ENCODE data around the gene SNX15.
"Not testable (repeated sequence)": the region's sequence is repeated elsewhere in the genome, so short reads cannot be mapped to it uniquely, and the experiment has no call there.

Gene SNX15, protein sequence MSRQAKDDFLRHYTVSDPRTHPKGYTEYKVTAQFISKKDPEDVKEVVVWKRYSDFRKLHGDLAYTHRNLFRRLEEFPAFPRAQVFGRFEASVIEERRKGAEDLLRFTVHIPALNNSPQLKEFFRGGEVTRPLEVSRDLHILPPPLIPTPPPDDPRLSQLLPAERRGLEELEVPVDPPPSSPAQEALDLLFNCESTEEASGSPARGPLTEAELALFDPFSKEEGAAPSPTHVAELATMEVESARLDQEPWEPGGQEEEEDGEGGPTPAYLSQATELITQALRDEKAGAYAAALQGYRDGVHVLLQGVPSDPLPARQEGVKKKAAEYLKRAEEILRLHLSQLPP

DNA sequence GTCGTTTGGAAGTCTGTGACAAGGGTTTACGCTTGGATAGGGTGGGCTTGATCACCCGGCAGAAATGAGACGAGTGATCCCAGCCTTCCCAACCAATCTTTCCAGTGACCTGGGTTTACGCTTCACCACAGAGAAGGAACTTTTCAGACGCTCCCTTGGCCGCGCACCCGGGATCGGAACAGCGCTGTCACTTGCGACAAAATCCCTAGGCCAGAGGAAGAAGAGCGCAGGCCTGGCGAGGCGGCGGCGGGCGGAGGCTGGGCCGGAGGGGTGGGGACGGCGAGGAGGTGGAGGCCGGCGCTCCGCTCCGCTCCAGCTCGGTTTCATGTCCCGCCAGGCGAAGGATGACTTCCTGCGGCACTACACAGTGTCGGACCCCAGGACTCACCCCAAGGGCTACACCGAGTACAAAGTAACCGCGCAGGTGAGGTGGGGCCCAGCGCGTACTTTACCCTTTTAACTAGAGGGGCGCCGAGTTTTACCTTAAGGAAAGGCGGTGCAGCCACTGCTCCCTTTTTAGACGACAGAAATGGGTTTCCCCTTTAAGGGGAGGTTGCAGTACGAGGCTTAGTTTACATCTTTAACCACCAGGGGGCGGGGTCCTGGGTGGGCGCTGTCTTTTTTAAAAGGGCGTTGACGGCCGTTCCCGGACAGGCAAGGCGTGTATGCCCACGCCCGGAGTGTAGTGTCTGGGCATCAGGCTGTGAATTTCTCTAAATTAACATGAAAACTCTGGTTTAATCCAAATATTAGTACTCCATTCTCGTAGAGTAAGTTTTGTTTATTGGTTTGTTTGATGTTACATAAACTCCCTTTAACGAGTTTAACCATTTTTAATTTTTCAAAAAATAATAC, at the start of gene SNX15:
Gene SNX15, plus strand, starts transcription at position 227 of the 855 bp plus-strand sequence. Its CDS starts 99 bp downstream, at position 326.
- DNase-seq, result peak; percentile 99

- not testable (repeated sequence) for DNase-seq
Measured at GRCh38 chr11:64983339-64983738, 43.9 kb upstream of the SNX15 start.

- no peak for DNase-seq
Measured at GRCh38 chr11:64987998-64988854, 39.0 kb upstream of the SNX15 start.

- DNase-seq, result no peak
Measured at GRCh38 chr11:64989416-64989815, 37.8 kb upstream of the SNX15 start.

DNA sequence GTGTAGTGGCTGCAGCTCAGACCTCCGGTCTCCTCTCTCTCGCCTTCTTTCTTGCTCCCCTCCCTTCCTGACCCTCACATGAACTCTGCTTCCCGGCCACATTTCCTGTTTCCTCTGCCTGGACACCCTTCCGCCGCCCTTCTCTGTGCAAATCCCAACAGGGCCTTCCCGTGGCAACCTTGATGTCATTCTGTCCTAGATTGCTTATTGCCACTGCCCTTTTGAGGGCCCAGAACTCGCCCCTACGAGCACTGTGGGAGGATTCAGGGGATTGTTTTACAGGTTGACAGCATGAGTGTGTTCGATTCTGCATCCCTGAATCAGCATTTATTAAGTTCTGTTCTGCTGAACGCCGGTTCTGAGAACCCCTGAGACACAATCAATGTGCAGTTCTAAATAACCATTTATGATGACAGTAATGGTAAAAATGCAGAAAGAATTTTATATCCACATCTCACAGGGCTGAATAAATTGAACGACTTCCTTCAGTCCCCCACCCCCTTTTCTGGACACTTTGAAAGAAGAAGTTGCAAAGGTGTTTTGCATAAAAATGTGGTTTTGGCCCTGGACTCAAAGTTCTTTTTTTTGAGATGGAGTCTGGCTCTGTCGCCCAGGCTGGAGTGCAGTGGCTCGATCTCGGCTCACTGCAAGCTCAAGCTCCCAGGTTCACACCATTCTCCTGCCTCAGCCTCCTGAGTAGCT, 36.9 kb upstream of the SNX15 start:
- peak; percentile 27 for DNase-seq

- DNase-seq, result no peak
Measured at GRCh38 chr11:64994318-64994717, 32.9 kb upstream of the SNX15 start.

- DNase-seq, result no peak
Measured at GRCh38 chr11:64996327-64996709, 30.9 kb upstream of the SNX15 start.

DNA sequence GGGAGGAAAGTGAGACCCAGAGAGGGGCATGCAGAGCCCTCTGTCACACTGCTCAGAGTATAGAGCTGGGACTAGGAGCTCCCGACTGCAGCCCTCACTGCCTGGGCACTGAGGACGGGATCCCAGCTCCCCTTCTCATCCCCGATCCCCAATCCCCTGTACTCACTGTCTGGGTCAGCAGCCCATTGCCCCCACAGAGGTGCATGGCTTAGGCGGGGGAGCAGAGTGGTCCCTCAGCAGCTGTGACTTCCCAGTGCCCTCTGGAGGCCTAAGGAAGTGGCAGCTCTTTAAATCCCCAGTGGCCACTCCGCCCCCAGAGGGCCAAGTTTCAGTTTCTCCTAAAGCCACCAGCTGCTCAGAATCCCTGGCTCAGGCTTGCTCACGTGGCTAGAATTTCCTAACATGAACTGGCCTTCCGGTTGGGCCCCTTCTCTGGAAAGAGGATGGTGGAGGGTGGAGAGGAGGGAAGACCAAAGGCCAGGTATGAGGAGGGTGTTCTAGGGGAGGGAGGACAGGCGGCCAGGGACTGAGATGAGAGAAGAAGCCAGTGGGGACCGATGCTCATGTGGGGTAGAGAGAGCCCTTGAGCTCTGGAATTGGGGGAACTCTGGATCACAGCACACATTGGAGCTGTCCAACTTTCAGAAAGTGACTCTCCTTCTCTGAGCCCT, 30.4 kb upstream of the SNX15 start, which contains the start of gene BATF2:
Gene BATF2, minus strand, starts transcription at position 262 of the 671 bp plus-strand sequence. Its CDS starts 57 bp downstream, at position 205.
- peak; percentile 73 for DNase-seq

DNA sequence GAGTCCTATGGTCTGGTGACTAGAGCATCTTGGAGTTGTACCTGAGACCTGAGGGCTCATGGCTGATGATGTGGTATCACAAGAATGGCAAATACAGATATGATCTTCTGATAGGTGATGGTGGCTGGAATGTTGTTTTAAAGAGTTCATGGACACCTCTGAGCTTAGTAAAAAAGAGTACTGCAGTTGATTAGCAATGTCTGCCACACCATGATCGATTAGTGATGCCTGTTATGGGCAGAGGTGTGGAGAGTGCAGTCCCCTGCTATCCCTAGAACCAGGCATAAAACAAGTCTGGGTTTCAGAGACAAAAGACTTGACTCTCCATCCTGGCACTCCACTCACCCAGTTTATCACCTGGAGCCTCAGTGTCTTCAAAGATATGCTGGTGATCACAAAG, 29.1 kb upstream of the SNX15 start:
- no peak for DNase-seq

GRCh38 chr11:64998690-64999431, 28.4 kb upstream of the SNX15 start:
- no peak for DNase-seq

DNA sequence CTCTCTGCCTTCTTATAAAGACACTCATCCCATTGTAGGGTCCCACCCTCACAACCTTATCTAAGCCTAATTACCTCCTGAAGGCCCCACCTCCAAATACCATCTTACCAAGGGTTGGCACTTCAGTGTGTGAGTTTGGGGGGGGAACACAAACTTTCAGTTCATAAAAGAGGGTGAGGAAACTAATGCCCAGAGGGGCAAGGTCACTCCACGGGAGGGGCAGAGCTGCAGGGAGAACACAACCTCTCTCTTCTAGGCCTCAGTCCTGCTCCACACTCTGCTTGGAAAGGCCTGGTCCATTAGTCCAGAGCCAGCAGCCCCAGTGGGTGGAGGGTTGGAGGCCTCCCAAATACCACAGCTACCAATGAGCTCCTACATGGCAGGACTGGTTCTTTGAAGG, 27.8 kb upstream of the SNX15 start:
- no peak for DNase-seq

- DNase-seq, result no peak
Measured at GRCh38 chr11:65002706-65003105, 24.5 kb upstream of the SNX15 start.

- DNase-seq, result no peak
Measured at GRCh38 chr11:65003282-65003681, 24.0 kb upstream of the SNX15 start.

GRCh38 chr11:65003968-65004367, 23.3 kb upstream of the SNX15 start:
- not testable (repeated sequence) for DNase-seq

- DNase-seq, result no peak
Measured at GRCh38 chr11:65008016-65008415, 19.2 kb upstream of the SNX15 start.

DNA sequence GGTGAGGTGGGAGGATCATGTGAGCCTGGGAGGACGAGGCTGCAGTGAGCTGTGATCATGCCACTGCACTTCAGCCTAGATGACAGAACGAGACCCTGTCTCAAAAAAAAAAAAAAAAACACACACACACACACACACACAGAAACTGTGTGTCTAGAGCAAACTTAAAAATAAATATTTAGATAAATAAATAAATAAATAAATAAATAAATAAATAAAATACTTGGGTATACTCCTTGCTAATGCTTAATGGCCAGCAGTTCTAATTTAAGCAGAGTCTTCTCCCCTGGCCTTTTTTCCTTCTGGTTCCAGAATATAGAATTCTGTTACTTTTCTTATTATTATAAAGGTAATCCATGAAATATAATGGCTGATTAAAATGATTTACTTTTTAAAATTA, 18.4 kb upstream of the SNX15 start:
- no peak for DNase-seq

GRCh38 chr11:65013130-65013887, 13.9 kb upstream of the SNX15 start:
- peak; percentile 94 for DNase-seq

- peak; percentile 95 for DNase-seq
Measured at GRCh38 chr11:65013888-65014725, 13.1 kb upstream of the SNX15 start, which contains the start of gene ARL2. Gene ARL2 (plus strand): TSS chr11:65014160. CDS start chr11:65014208, 48 bp downstream.

GRCh38 chr11:65014726-65015227, 12.5 kb upstream of the SNX15 start:
- no peak for DNase-seq

Data from RPMI8226 (cell line).